VCaP (cell line): ENCODE measurements around the gene RAB3IL1.

Source experiments
- H3K27ac ChIP-seq: fragments of 450-650 bp; 2 replicates; pipeline ENCODE4 v1.5.1; 2017
- TF ChIP-seq, protein P1 (sequence below): fragments of 450-650 bp; conservative IDR thresholded peaks from 2 replicates; pipeline ENCODE4 v1.5.1; 2017; ENCODE audit warnings: mild to moderate bottlenecking, moderate library complexity

The RAB3IL1 gene

GRCh38 chr11:61898247-61898582, 19.2 kb downstream of the RAB3IL1 start:
- TF ChIP-seq, protein P1, sequence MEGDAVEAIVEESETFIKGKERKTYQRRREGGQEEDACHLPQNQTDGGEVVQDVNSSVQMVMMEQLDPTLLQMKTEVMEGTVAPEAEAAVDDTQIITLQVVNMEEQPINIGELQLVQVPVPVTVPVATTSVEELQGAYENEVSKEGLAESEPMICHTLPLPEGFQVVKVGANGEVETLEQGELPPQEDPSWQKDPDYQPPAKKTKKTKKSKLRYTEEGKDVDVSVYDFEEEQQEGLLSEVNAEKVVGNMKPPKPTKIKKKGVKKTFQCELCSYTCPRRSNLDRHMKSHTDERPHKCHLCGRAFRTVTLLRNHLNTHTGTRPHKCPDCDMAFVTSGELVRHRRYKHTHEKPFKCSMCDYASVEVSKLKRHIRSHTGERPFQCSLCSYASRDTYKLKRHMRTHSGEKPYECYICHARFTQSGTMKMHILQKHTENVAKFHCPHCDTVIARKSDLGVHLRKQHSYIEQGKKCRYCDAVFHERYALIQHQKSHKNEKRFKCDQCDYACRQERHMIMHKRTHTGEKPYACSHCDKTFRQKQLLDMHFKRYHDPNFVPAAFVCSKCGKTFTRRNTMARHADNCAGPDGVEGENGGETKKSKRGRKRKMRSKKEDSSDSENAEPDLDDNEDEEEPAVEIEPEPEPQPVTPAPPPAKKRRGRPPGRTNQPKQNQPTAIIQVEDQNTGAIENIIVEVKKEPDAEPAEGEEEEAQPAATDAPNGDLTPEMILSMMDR = no peak
- no peak overlapping the region for H3K27ac ChIP-seq

DNA sequence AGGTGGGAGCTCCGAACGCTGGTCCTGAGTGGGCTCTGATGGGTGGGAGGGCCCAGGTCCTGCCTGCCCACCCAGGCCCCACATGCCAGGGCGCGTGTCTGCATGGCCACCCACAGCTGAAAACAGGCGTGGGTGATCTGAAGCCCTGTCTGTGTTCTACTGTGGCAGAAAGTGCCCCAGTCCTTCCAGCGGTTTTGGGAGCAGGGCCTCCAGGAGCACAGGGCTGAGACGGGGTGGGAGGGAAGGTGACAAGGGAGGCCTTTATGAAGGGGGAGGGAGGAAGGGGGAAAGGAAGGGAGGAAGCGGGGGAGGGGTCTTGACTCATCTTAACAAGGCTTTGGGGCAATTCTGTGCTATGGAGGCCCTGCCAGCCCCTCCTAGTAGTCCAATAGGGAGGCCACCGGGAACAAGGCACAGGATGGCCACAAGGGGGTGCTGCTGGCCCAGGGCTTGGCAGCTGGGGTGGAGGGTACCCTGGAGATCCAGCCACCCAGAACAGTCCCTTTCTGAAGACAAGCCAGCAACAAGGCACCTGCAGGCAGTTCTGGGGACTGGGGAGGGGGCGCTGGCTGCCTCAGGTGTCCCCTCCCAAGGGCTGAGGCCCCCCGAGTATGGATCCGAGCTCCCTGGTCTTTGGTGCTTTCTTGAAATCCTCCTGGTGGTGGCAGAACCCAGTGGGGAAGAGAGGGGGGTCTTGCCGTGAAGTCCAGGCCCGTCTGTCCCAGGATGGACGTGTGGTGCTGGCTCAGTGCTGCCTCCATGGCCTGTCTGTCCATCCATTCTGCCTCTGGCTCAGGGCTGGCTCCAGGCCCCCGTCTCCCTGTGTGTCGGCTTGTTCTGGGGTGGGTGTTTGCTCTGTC, 19.7 kb downstream of the RAB3IL1 start:
- H3K27ac ChIP-seq = no peak overlapping the region
- TF ChIP-seq, protein P1 = peak; percentile 85

GRCh38 chr11:61896665-61897386, 20.5 kb downstream of the RAB3IL1 start:
- H3K27ac ChIP-seq = no peak overlapping the region

GRCh38 chr11:61895718-61896059, 21.7 kb downstream of the RAB3IL1 start:
- TF ChIP-seq, protein P1 = no peak
- no peak overlapping the region for H3K27ac ChIP-seq

More at GRCh38 chr11:61896665-61897386, 20.5 kb downstream of the RAB3IL1 start:
- TF ChIP-seq, protein P1 = no peak

- TF ChIP-seq, protein P1 = no peak
- H3K27ac ChIP-seq = no peak overlapping the region
Measured at GRCh38 chr11:61895046-61895717, 22.2 kb downstream of the RAB3IL1 start.

DNA sequence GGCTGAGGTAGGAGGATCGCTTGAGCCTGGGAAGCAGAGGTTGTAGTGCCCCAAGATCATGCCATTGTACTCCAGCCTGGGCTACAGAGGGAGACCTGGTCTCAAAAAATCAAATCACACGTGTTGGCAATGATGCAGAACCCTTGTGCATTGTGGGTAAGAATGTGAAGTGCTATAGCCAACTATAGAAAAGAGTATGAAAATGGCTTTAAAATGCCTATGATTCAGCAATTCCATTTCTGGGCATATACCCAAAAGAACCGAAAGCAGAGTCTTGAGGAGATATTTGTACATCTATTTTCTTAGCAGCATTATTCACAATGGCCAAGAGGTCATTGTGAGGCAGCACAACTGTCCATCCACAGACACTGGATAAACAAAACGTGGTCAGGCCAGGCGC, 23.4 kb downstream of the RAB3IL1 start:
- H3K27ac ChIP-seq = no peak overlapping the region
- TF ChIP-seq, protein P1 = no peak

GRCh38 chr11:61892085-61892370, 25.3 kb downstream of the RAB3IL1 start:
- H3K27ac ChIP-seq = peak overlapping the region; percentile 79
- TF ChIP-seq, protein P1 = 0 out of 2 replicates have a peak, but pooled peaks have one; percentile 19
